MM.1S (cell line): ENCODE results near the gene DGUOK.

Experiments
- DNase-seq: peaks from one replicate; pipeline ENCODE4 v3.0.0-alpha.2; 2015
- H2AFZ ChIP-seq: fragments of 300-600 bp; sonication (generic); 2 replicates; pipeline ENCODE4 v1.6.0; 2016; ENCODE audit warnings: antibody characterized with exemption, low read length
- H3F3A ChIP-seq: fragments of 300-600 bp; sonication (generic); 2 replicates; pipeline ENCODE4 v1.6.1; 2016; ENCODE audit warnings: mild to moderate bottlenecking, antibody characterized with exemption, low read length, moderate library complexity, mixed read lengths; ENCODE audit not compliant: insufficient read depth
- H3K27ac ChIP-seq: fragments of 300-600 bp; sonication (generic); 2 replicates; pipeline ENCODE4 v1.5.1; 2016; ENCODE audit warnings: mild to moderate bottlenecking, low read length
- H3K27me3 ChIP-seq: fragments of 300-600 bp; sonication (generic); replicated peaks from 2 replicates; pipeline ENCODE4 v1.6.0; 2016; ENCODE audit warnings: low read length; ENCODE audit not compliant: insufficient read depth
- H3K36me3 ChIP-seq: fragments of 300-600 bp; sonication (generic); replicated peaks from 2 replicates; pipeline ENCODE4 v1.6.1; 2016; ENCODE audit warnings: mild to moderate bottlenecking, low read length, mixed read lengths; ENCODE audit not compliant: insufficient read depth
- H3K4me1 ChIP-seq: fragments of 300-600 bp; sonication (generic); 2 replicates; pipeline ENCODE4 v1.6.1; 2016; ENCODE audit warnings: low read length, mixed read lengths
- H3K4me2 ChIP-seq: fragments of 300-600 bp; sonication (generic); 2 replicates; pipeline ENCODE4 v1.6.0; 2016; ENCODE audit warnings: low read depth, low read length
- H3K4me3 ChIP-seq: fragments of 300-600 bp; sonication (generic); 2 replicates; pipeline ENCODE4 v1.5.1; 2016; ENCODE audit warnings: low read length, mixed read lengths
- H3K79me2 ChIP-seq: fragments of 300-600 bp; sonication (generic); 2 replicates; pipeline ENCODE4 v1.6.1; 2016; ENCODE audit warnings: mixed run types, low read length, mixed read lengths
- H3K9ac ChIP-seq: fragments of 300-600 bp; sonication (generic); 2 replicates; pipeline ENCODE4 v1.6.1; 2016; ENCODE audit warnings: low read length, mixed read lengths
- H3K9me2 ChIP-seq: fragments of 300-600 bp; sonication (generic); replicated peaks from 2 replicates; pipeline ENCODE4 v1.6.1; 2016; ENCODE audit warnings: mild to moderate bottlenecking, low read length, mixed read lengths; ENCODE audit not compliant: insufficient read depth
- H3K9me3 ChIP-seq: fragments of 300-600 bp; sonication (generic); replicated peaks from 2 replicates; pipeline ENCODE4 v1.6.1; 2016; ENCODE audit warnings: mild to moderate bottlenecking, low read length, mixed read lengths; ENCODE audit not compliant: insufficient read depth
- H4K20me1 ChIP-seq: fragments of 300-600 bp; sonication (generic); 2 replicates; pipeline ENCODE4 v1.6.1; 2016; ENCODE audit warnings: mild to moderate bottlenecking, low read length, moderate library complexity, mixed read lengths; ENCODE audit not compliant: insufficient read depth
- EZH2 ChIP-seq: fragments of 300-600 bp; sonication (generic); optimal IDR thresholded peaks from 2 replicates; pipeline ENCODE3; 2017; ENCODE audit warnings: low read depth, mild to moderate bottlenecking, antibody characterized with exemption, low read length, mixed read lengths
- EZH2phosphoT487 ChIP-seq: fragments of 300-600 bp; sonication (generic); IDR thresholded peaks from 2 replicates; pipeline ENCODE4 v1.6.1; 2018; ENCODE audit warnings: antibody characterized with exemption, low read length
- TF ChIP-seq, protein P1 (sequence below): fragments of 300-600 bp; sonication (generic); IDR thresholded peaks from 2 replicates; pipeline ENCODE4 v1.5.1; 2016; ENCODE audit warnings: antibody characterized with exemption, low read length, mixed read lengths

DGUOK gene

GRCh38 chr2:73889206-73889605, 37.5 kb upstream of the DGUOK start:
- no peak overlapping the region for H3K27ac ChIP-seq
- no peak overlapping the region for H3K9ac ChIP-seq

DNA sequence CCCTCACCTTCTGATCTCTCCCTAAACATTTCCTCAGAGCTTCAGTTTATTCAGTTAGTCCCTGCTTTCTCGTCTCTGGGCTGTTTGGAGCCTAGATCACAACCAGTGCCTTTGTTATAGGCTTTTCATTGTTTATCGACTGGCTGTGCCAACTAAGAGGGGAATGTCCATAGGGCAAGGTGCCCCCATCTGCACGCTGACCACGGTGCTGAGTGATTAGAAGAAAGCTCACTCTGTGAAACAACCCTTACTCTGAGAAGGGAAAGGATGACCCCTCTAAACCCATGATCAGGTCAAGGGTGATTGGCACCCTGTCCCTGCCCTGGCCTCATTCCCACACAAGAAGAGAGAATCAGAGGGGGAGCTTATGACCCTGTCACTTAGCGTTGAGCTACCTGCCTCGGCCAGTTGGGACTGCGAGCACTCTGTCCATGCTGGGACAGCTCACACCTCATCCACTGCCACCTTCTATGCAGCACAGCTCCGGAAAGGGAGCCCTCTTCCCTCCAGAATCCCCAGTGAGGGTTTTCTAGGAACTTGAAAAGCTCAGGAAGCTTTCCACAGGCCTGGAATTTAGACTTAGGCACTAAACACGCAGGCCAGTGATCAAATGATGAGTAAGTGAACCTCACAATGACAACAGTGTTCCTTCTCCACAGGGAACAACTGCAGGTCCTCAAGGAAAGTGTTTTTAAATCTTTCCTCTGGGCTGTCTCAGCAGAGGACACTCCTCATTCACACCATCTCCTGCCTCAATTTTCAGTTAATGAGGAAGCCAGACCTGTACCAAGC, 36.2 kb upstream of the DGUOK start:
- Histone ChIP-seq H2AFZ (no peak overlapping the region), H3K27ac (no peak overlapping the region), H3K27me3 (no peaks in the 10 kb centered on the region), H3K9me3 (no peaks in the 10 kb centered on the region), H3K36me3 (no peaks in the 10 kb centered on the region), H3K79me2 (no peaks in the 10 kb centered on the region), H3K9me2 (no peaks in the 10 kb centered on the region), H3K9ac (no peak overlapping the region), H3K4me1 (no peaks in the 10 kb centered on the region), H3K4me2 (no peak overlapping the region), H4K20me1 (no peaks in the 10 kb centered on the region), H3K4me3 (no peak overlapping the region), H3F3A (no peaks in the 10 kb centered on the region)
- no peak for DNase-seq
- TF ChIP-seq, protein P1, sequence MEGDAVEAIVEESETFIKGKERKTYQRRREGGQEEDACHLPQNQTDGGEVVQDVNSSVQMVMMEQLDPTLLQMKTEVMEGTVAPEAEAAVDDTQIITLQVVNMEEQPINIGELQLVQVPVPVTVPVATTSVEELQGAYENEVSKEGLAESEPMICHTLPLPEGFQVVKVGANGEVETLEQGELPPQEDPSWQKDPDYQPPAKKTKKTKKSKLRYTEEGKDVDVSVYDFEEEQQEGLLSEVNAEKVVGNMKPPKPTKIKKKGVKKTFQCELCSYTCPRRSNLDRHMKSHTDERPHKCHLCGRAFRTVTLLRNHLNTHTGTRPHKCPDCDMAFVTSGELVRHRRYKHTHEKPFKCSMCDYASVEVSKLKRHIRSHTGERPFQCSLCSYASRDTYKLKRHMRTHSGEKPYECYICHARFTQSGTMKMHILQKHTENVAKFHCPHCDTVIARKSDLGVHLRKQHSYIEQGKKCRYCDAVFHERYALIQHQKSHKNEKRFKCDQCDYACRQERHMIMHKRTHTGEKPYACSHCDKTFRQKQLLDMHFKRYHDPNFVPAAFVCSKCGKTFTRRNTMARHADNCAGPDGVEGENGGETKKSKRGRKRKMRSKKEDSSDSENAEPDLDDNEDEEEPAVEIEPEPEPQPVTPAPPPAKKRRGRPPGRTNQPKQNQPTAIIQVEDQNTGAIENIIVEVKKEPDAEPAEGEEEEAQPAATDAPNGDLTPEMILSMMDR = no peak
- no peak for TF ChIP-seq EZH2phosphoT487
- TF ChIP-seq EZH2 = no peak

More at GRCh38 chr2:73889206-73889605, 37.5 kb upstream of the DGUOK start:
- Histone ChIP-seq H3K4me2 (no peak overlapping the region), H3K27me3 (no peaks in the 10 kb centered on the region), H3K36me3 (no peaks in the 10 kb centered on the region), H3K9me3 (no peaks in the 10 kb centered on the region), H4K20me1 (no peaks in the 10 kb centered on the region), H2AFZ (no peak overlapping the region), H3K79me2 (no peaks in the 10 kb centered on the region), H3K9me2 (no peaks in the 10 kb centered on the region), H3K4me3 (no peak overlapping the region), H3F3A (no peaks in the 10 kb centered on the region), H3K4me1 (no peaks in the 10 kb centered on the region)
- no peak for DNase-seq
- TF ChIP-seq, protein P1 = no peak
- TF ChIP-seq EZH2phosphoT487 (no peak), EZH2 (no peak)

- no peaks in the 10 kb centered on the region for H3K79me2 ChIP-seq
- no peaks in the 10 kb centered on the region for H3F3A ChIP-seq
- no peaks in the 10 kb centered on the region for H4K20me1 ChIP-seq
- no peak overlapping the region for H3K27ac ChIP-seq
- no peaks in the 10 kb centered on the region for H3K9me3 ChIP-seq
- no peaks in the 10 kb centered on the region for H3K9me2 ChIP-seq
- no peak overlapping the region for H3K9ac ChIP-seq
- no peaks in the 10 kb centered on the region for H3K36me3 ChIP-seq
- no peak for DNase-seq
- H3K4me2 ChIP-seq = no peak overlapping the region
- H3K4me3 ChIP-seq = no peak overlapping the region
- H3K27me3 ChIP-seq = no peaks in the 10 kb centered on the region
- no peak overlapping the region for H2AFZ ChIP-seq
- TF ChIP-seq, protein P1 = no peak
- TF ChIP-seq EZH2phosphoT487 (no peak), EZH2 (no peak)
- H3K4me1 ChIP-seq = no peaks in the 10 kb centered on the region
Observed at GRCh38 chr2:73891276-73891901, 35.3 kb upstream of the DGUOK start.
